Lower leg skin (tissue), 4 donors: ENCODE measurements around the gene DAPK2. TPM values are rescaled to one million over a fixed set of nuclear protein-coding genes. Genes with fewer than 3 reads are reported as not detected.

Experiments used
- DNase-seq, 2 donors: peaks; one replicate each; pipeline ENCODE4 v3.0.0-alpha.2; 2019; ENCODE audit warnings: low spot score in 2 of 2
- H3K4me3 ChIP-seq: fragments of 200-600 bp; sonication (generic); 2 replicates; pipeline ENCODE4 v1.5.1; 2017; ENCODE audit warnings: mild to moderate bottlenecking, low read depth; ENCODE audit not compliant: poor library complexity, severe bottlenecking
- POLR2A ChIP-seq, 2 donors: fragments of 450-650 bp; IDR thresholded peaks; one replicate each; pipeline ENCODE4 v1.6.1; 2016 to 2017; ENCODE audit warnings: antibody characterized with exemption in 2 of 2, mild to moderate bottlenecking in 1 of 2, moderate library complexity in 1 of 2
- WGBS, 2 donors: methylation state at CpG; one replicate each; pipeline ENCODE4 v1.1.5; 2018; 5-methylcytosine and 5-hydroxymethylcytosine counted together
- intact Hi-C: fragments of 100-400 bp; cut with DNase I; formaldehyde crosslinking; loops from one replicate; pipeline ENCODE4 v1.15.0; 2023; ENCODE audit warnings: low total_unique reads
- total RNA-seq, 4 donors: library from RNA; depleted of rRNA; stranded (reverse); fragments of >200 nt; gene quantifications; one replicate each; pipeline ENCODE4 v1.1.0, GENCODE V29; 2016
- TF ChIP-seq, protein P1 (sequence below), 3 donors: fragments of 450-650 bp; IDR thresholded peaks; one replicate each; pipeline ENCODE4 v1.5.1; 2016; ENCODE audit warnings: antibody characterized with exemption in 3 of 3, mild to moderate bottlenecking in 3 of 3, moderate library complexity in 2 of 3

The DAPK2 gene
- total RNA-seq, 4 donors from 2014 or later, result 10.9 to 27.5 (median 13.3) TPM

DNA sequence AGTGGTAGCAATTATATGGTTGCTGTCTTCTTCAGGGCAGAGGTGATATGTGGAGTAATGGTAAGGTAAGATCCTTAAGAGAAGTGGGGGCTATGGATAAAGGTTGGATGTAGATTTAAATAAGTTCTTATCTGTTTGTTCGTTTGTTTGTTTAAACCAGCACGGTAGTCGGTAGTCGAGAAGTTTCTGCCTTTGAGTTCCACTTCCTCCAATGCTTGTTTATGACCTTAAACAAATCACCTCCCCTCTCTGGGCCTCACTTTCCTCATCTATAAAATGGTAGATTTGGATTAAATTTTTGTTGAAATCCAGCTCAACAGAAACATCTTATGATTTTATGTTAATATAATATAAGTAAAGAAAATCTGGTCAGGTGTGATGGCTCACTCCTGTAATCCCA is 11.8 kb downstream of the DAPK2 start:
- WGBS, 2 donors, result 49 to 50% methylated on average over 4 of the region's 4 CpGs
- no peak for DNase-seq
- TF ChIP-seq, protein P1, sequence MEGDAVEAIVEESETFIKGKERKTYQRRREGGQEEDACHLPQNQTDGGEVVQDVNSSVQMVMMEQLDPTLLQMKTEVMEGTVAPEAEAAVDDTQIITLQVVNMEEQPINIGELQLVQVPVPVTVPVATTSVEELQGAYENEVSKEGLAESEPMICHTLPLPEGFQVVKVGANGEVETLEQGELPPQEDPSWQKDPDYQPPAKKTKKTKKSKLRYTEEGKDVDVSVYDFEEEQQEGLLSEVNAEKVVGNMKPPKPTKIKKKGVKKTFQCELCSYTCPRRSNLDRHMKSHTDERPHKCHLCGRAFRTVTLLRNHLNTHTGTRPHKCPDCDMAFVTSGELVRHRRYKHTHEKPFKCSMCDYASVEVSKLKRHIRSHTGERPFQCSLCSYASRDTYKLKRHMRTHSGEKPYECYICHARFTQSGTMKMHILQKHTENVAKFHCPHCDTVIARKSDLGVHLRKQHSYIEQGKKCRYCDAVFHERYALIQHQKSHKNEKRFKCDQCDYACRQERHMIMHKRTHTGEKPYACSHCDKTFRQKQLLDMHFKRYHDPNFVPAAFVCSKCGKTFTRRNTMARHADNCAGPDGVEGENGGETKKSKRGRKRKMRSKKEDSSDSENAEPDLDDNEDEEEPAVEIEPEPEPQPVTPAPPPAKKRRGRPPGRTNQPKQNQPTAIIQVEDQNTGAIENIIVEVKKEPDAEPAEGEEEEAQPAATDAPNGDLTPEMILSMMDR (IDR thresholded peaks at IDR 0.05), result no peak
- no peak for TF ChIP-seq POLR2A (IDR thresholded peaks at IDR 0.05)
- intact Hi-C loops, result no loop called here
- no peak overlapping the region for H3K4me3 ChIP-seq

DNA sequence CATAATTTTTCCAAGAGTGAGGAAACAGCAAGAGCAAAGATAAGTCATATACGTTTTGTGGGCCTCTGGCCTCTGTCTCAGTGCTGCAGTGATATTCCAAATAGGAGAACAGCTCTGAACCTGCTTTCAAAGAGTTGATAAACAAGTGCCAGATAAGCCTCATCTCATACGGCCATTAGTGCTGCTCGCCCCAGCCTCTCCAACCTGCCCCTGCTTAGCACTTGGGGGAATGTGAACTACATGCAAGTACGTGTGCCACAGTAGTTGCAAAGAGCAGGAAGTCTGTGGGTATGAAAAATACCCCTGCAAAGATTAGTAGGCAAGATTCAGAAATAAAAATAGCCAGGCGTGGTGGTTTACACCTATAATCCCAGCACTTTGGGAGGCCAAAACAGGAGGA is 14.0 kb downstream of the DAPK2 start:
- DNase-seq, result no peak
- no peak for TF ChIP-seq POLR2A (IDR thresholded peaks at IDR 0.05)
- TF ChIP-seq, protein P1 (IDR thresholded peaks at IDR 0.05), result no peak
- intact Hi-C loops, result no loop called here
- 80 to 94% methylated on average over 5 of the region's 5 CpGs for WGBS, 2 donors
- H3K4me3 ChIP-seq, result no peak overlapping the region

DNA sequence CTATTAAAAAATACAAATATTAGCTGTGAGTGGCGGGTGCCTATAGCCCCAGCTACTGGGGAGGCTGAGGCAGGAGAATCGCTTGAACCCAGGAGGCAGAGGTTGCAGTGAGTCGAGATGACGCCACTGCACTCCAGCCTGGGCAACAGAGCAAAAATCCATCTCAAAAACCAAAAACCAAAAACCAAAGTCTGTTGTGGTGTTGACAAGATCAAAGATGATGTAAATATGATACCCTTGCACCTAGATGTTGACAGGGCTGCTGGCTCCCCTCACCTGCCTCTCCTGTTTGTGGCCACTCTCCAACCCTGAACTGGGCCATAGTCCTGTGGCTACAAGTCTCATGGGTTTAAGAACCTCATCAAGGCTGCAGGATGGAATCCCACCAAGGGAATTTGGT is 16.2 kb downstream of the DAPK2 start:
- intact Hi-C loops, result no loop called here
- 96 to 100% methylated on average over 4 of the region's 4 CpGs for WGBS, 2 donors
- H3K4me3 ChIP-seq, result no peak overlapping the region
- no peak for DNase-seq
- TF ChIP-seq, protein P1 (IDR thresholded peaks at IDR 0.05), result no peak
- TF ChIP-seq POLR2A (IDR thresholded peaks at IDR 0.05), result no peak

DNA sequence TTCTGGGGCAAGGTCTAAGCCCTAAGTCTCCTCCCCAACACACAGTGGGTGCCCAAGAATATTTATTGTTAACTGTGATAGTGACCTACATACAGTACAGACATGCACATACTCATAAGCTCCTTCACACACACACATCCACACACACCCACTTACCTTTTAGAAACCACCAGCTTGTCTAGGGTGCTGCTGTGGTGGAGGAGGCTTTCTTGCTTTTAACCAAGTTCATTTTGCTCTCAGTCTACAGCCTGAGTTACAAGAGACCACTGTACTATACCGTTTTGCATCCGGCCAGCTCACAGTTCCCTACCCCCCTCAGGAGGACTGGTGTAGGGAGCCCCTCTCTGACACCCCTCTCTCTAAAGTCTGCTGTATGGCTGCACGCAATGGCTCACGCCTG is 16.7 kb downstream of the DAPK2 start:
- 94 to 100% methylated on average over 4 of the region's 4 CpGs for WGBS, 2 donors
- TF ChIP-seq POLR2A (IDR thresholded peaks at IDR 0.05), result no peak
- TF ChIP-seq, protein P1 (IDR thresholded peaks at IDR 0.05), result no peak
- no peak for DNase-seq
- H3K4me3 ChIP-seq, result no peak overlapping the region
- intact Hi-C loops, result no loop called here

DNA sequence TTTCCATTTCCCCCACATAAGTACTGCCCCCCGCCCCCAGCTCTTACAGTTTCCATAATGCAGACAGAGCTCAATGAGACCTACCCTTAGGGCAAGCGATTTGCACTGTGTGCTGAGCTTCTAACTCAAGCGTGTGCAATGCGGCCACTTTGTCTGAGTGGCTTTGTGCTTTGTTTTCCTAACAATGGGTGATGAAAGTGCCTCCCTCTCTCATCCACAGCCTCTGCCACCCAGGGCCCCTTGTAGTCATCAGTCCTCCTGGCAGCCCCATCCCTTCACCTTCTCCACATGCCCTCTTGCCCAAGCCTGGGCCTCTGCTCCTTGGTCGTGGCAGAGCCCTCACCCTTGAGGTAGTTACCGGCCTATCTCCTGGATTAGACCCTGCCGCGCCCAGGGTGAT is 17.2 kb downstream of the DAPK2 start:
- no peak overlapping the region for H3K4me3 ChIP-seq
- intact Hi-C loops, result no loop called here
- 65 to 72% methylated on average over 8 of the region's 8 CpGs for WGBS, 2 donors
- TF ChIP-seq POLR2A (IDR thresholded peaks at IDR 0.05), result no peak
- TF ChIP-seq, protein P1 (IDR thresholded peaks at IDR 0.05), result no peak
- DNase-seq, result no peak

DNA sequence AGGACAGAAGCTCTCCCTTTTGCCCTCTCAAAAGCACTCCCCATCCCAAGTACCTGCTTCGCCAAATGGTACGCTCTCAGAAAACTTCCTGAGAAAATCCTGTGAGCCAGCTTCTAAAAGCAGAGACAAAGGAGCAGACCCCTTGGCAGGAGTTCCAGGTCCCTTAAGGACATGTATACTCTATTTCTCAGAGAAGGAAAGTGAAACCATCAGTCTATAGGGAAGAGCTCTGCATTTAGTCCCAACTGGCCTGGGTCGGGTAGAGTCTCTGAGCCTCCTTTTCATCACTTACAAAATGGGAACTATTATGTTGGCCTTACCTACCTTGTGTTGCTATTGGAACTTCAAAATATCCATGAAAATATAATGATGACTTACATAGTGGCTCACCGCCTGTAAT is 19.7 kb downstream of the DAPK2 start:
- DNase-seq, result no peak
- TF ChIP-seq POLR2A (IDR thresholded peaks at IDR 0.05), result no peak
- TF ChIP-seq, protein P1 (IDR thresholded peaks at IDR 0.05), result no peak
- 93 to 100% methylated on average over 4 of the region's 4 CpGs for WGBS, 2 donors
- no peak overlapping the region for H3K4me3 ChIP-seq
- intact Hi-C loops, result no loop called here
